GM21529 (cell line): Measurements from ENCODE around the gene AIFM1.

ENCODE experiments used
- ATAC-seq: cut with Tn5 transposase; IDR thresholded peaks from one replicate; pipeline ENCODE4 v1.9.1; 2021; ENCODE audit not compliant: unreplicated experiment

Gene AIFM1

GRCh38 chrX:130171446-130172126 is 5.9 kb upstream of the AIFM1 start, which contains the start of gene RAB33A:
Gene RAB33A, plus strand, starts transcription at chrX:130171962. Its CDS starts 101 bp downstream, at chrX:130172063.
- ATAC-seq: no peak

GRCh38 chrX:130170752-130171445 is 5.3 kb upstream of the AIFM1 start:
- peak; percentile 77 for ATAC-seq

GRCh38 chrX:130167040-130167439 is 1.4 kb upstream of the AIFM1 start:
- ATAC-seq: no peak

GRCh38 chrX:130166503-130166777 is 799 bp upstream of the AIFM1 start:
- no peak for ATAC-seq

- ATAC-seq: no peak
Measured at GRCh38 chrX:130165181-130165702, 399 bp downstream of the AIFM1 start.

GRCh38 chrX:130163398-130163797 is 2.2 kb downstream of the AIFM1 start:
- no peak for ATAC-seq

GRCh38 chrX:130162094-130162735 is 3.4 kb downstream of the AIFM1 start:
- ATAC-seq: no peak

- no peak for ATAC-seq
Measured at GRCh38 chrX:130159776-130160175, 5.9 kb downstream of the AIFM1 start.

GRCh38 chrX:130158311-130158710 is 7.3 kb downstream of the AIFM1 start:
- no peak for ATAC-seq

GRCh38 chrX:130155564-130155963 is 10.1 kb downstream of the AIFM1 start:
- no peak for ATAC-seq

GRCh38 chrX:130147631-130148030 is 18.0 kb downstream of the AIFM1 start:
- no peak for ATAC-seq

- no peak for ATAC-seq
Measured at GRCh38 chrX:130145123-130145522, 20.5 kb downstream of the AIFM1 start.

GRCh38 chrX:130144509-130144908 is 21.1 kb downstream of the AIFM1 start:
- no peak for ATAC-seq

- ATAC-seq: no peak
Measured at GRCh38 chrX:130139474-130140201, 26.0 kb downstream of the AIFM1 start.

- ATAC-seq: no peak
Measured at GRCh38 chrX:130136961-130137360, 28.7 kb downstream of the AIFM1 start.

GRCh38 chrX:130136496-130136895 is 29.1 kb downstream of the AIFM1 start:
- ATAC-seq: no peak

- no peak for ATAC-seq
Measured at GRCh38 chrX:130130990-130131389, 34.7 kb downstream of the AIFM1 start.

- no peak for ATAC-seq
Measured at GRCh38 chrX:130125091-130125874, 40.4 kb downstream of the AIFM1 start.

- ATAC-seq: no peak
Measured at GRCh38 chrX:130124577-130124976, 41.1 kb downstream of the AIFM1 start.

GRCh38 chrX:130121505-130121800 is 44.2 kb downstream of the AIFM1 start:
- no peak for ATAC-seq
